ENCODE data around the gene VOPP1. TPM values are rescaled to one million over a fixed set of nuclear protein-coding genes. Genes with fewer than 3 reads are reported as not detected.

The VOPP1 gene
- total and polyA plus RNA-seq, 9 of the 15 experiments (the other 6 are each of a cell fraction or from before 2014, with no cell fraction given): 8.2 to 45.8 (median 31.2) TPM

GRCh38 chr7:55592492-55592891, 20.2 kb upstream of the VOPP1 start (continued):
- TF ChIP-seq CHD7 (IDR thresholded peaks at IDR 0.05; ENCODE audit: low read depth, low read length) (no peak), ELF2 (CRISPR knock-in tag; IDR thresholded peaks at IDR 0.05) (no peak), ZNF830 (CRISPR knock-in tag; IDR thresholded peaks at IDR 0.05) (no peak), IRF2 (CRISPR knock-in tag; IDR thresholded peaks at IDR 0.05) (no peak), CSDE1 (IDR thresholded peaks at IDR 0.05) (no peak), RBM15 (IDR thresholded peaks at IDR 0.05; ENCODE audit: insufficient read depth, low read length) (no peak), CREM (IDR thresholded peaks at IDR 0.05; ENCODE audit: low read depth) (no peak), ZBTB34 (CRISPR knock-in tag; IDR thresholded peaks at IDR 0.05) (no peak), SMAD4 (CRISPR knock-in tag; conservative IDR thresholded peaks at IDR 0.05) (no peak), ZNF696 (CRISPR knock-in tag; conservative IDR thresholded peaks at IDR 0.05) (no peak), MCM2 (IDR thresholded peaks at IDR 0.05; ENCODE audit: low read depth) (no peak)
